Measurements from ENCODE around the gene LYST.
"Not testable (repeated sequence)": the region's sequence is repeated elsewhere in the genome, so short reads cannot be mapped to it uniquely, and the experiment has no call there.

The LYST gene

GRCh38 chr1:235657269-235657668 lies 209.4 kb downstream of the LYST start:
- peaks cover 0 to 3% of the 10 kb centered on the region in 2 donors for H3K27me3 ChIP-seq (ENCODE audit: control insufficient read depth in 1 of 2, insufficient read depth in 2 of 2, low read length in 2 of 2)
- peaks cover 0 to 4% of the 10 kb centered on the region in 2 donors for H3K4me1 ChIP-seq (ENCODE audit: control insufficient read depth in 1 of 2, insufficient read depth in 2 of 2, low read length in 2 of 2)
- H3K27ac ChIP-seq (ENCODE audit: low read depth, low read length): no peak overlapping the region
- no peak overlapping the region for H3K4me3 ChIP-seq (ENCODE audit: low read depth in 1 of 2, low read length in 2 of 2)
- H3K9ac ChIP-seq (ENCODE audit: low read depth in 1 of 2, low read length in 2 of 2): no peak overlapping the region
- peaks cover 0 to 6% of the 10 kb centered on the region in 2 donors for H3K36me3 ChIP-seq (ENCODE audit: control insufficient read depth in 1 of 2, insufficient read depth in 2 of 2, low read length in 2 of 2)
- H3K9me3 ChIP-seq (ENCODE audit: control insufficient read depth in 1 of 2, low read length in 2 of 2): no peaks in the 10 kb centered on the region

- Histone ChIP-seq H3K36me3 (ENCODE audit: control insufficient read depth in 1 of 2, insufficient read depth in 2 of 2, low read length in 2 of 2) (no peaks in the 10 kb centered on the region), H3K27ac (ENCODE audit: low read depth, low read length) (no peak overlapping the region), H3K9ac (ENCODE audit: low read depth in 1 of 2, low read length in 2 of 2) (no peak overlapping the region), H3K27me3 (ENCODE audit: control insufficient read depth in 1 of 2, insufficient read depth in 2 of 2, low read length in 2 of 2) (peaks cover 3 to 22% of the 10 kb centered on the region in 2 donors), H3K9me3 (ENCODE audit: control insufficient read depth in 1 of 2, low read length in 2 of 2) (no peaks in the 10 kb centered on the region), H3K4me3 (ENCODE audit: low read depth in 1 of 2, low read length in 2 of 2) (no peak overlapping the region), H3K4me1 (ENCODE audit: control insufficient read depth in 1 of 2, insufficient read depth in 2 of 2, low read length in 2 of 2) (peaks cover 12 to 22% of the 10 kb centered on the region in 2 donors)
Observed at GRCh38 chr1:235652364-235652763, 214.3 kb downstream of the LYST start.

GRCh38 chr1:235651170-235651806 lies 215.4 kb downstream of the LYST start:
- Histone ChIP-seq H3K27ac (ENCODE audit: low read depth, low read length) (no peak overlapping the region), H3K4me1 (ENCODE audit: control insufficient read depth in 1 of 2, insufficient read depth in 2 of 2, low read length in 2 of 2) (peaks cover 12 to 22% of the 10 kb centered on the region in 2 donors), H3K9me3 (ENCODE audit: control insufficient read depth in 1 of 2, low read length in 2 of 2) (no peaks in the 10 kb centered on the region), H3K9ac (ENCODE audit: low read depth in 1 of 2, low read length in 2 of 2) (no peak overlapping the region), H3K27me3 (ENCODE audit: control insufficient read depth in 1 of 2, insufficient read depth in 2 of 2, low read length in 2 of 2) (peaks cover 4 to 24% of the 10 kb centered on the region in 2 donors), H3K36me3 (ENCODE audit: control insufficient read depth in 1 of 2, insufficient read depth in 2 of 2, low read length in 2 of 2) (no peaks in the 10 kb centered on the region), H3K4me3 (ENCODE audit: low read depth in 1 of 2, low read length in 2 of 2) (peak overlapping the region in 1 of 2 donors; percentile 52)

DNA sequence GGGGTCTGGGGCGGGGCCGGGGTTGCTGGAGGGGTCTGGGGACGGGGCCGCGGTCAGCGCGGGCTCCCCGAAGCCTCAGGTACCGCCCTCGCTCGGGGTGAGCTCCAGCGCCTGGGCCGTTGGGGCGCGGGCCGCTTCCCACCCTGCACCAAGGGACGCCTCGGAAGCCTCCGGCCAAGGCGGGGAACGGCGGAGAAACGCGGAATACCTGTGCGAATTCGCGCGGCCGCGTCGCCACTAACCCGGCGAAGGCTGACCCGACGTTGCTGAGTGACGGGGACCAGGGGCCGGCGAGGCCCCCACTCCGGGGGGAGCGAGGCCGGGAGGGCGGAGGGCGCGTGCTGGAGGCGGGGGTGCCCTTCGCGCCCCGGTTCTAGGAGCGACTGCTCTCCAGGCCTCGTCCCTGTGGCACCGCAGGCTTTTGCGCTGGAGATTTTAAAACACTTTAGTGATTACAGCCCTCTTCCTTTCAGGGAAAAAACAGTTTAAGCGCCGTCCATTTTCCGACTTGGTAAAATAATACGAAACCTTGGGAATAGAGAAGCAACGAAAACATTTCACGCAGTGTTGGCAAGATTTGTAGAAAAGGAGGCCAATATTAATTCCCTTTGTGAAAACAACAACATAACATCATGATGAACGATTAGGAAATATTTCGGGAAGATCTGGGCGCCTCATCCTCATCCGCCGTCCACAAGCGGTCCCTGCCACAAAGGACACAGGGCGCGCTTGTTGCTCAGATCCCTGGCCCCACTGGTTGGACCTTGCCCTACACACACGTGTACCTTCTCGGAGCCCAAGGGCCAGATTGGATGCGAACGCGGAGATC lies 216.2 kb downstream of the LYST start:
- H3K9me3 ChIP-seq (ENCODE audit: control insufficient read depth in 1 of 2, low read length in 2 of 2): no peaks in the 10 kb centered on the region
- H3K27me3 ChIP-seq (ENCODE audit: control insufficient read depth in 1 of 2, insufficient read depth in 2 of 2, low read length in 2 of 2): peaks cover 5 to 26% of the 10 kb centered on the region in 2 donors
- no peaks in the 10 kb centered on the region for H3K36me3 ChIP-seq (ENCODE audit: control insufficient read depth in 1 of 2, insufficient read depth in 2 of 2, low read length in 2 of 2)
- peak overlapping the region; percentile 52 to 55 for H3K4me3 ChIP-seq (ENCODE audit: low read depth in 1 of 2, low read length in 2 of 2)
- H3K9ac ChIP-seq (ENCODE audit: low read depth in 1 of 2, low read length in 2 of 2): peak overlapping the region in 1 of 2 donors; percentile 0
- peaks cover 12 to 22% of the 10 kb centered on the region in 2 donors for H3K4me1 ChIP-seq (ENCODE audit: control insufficient read depth in 1 of 2, insufficient read depth in 2 of 2, low read length in 2 of 2)
- no peak overlapping the region for H3K27ac ChIP-seq (ENCODE audit: low read depth, low read length)

DNA sequence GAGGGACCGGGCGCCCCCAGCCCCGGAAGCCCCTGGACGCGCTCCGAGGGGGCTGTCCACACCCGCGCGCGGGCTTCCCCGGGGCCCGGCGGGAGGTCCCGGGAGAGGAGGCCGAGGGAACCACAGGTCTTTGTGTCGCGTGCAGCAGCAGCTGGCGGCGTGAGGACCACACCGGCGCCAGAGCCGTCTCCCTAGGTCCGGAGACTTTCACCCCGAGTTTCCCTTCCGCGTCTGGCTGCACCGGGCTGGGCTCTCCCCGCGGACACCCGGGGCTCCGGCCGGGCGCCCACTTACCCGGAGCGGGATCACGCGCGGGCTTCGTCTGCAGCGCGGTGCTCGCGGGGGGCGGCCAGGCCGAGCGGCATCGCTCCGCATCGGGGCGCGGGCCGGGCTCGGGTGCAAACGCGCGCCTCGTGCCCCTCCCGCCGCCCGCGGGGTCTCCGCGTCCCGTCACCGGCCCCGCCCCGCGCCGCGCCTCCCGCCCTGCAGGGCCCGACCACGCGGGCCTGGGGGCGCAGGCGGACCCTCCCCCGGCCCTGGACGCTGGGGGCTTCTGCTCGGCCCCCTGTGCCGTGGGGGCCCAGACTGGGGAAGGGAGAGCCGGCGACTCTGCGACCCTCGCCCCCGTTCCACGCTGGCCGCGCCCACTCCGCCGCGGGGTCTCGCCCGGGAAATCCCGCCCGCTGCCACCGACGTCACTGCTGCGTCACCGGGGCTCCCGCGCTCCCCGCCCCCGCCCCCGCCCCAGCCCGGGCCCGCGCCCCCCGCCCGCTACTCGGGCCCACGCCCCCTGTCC lies 217.1 kb downstream of the LYST start, which contains the start of gene GNG4:
Gene GNG4, minus strand, starts transcription at position 417 of the 796 bp plus-strand sequence. CDS start 65,946 bp downstream, outside the sequence.
- Histone ChIP-seq H3K9me3 (ENCODE audit: control insufficient read depth in 1 of 2, low read length in 2 of 2) (no peaks in the 10 kb centered on the region), H3K9ac (ENCODE audit: low read depth in 1 of 2, low read length in 2 of 2) (peak within 1 kb of the TSS in 1 of 2 donors; percentile 25), H3K4me1 (ENCODE audit: control insufficient read depth in 1 of 2, insufficient read depth in 2 of 2, low read length in 2 of 2) (peaks cover 12 to 22% of the 10 kb centered on the region in 2 donors), H3K36me3 (ENCODE audit: control insufficient read depth in 1 of 2, insufficient read depth in 2 of 2, low read length in 2 of 2) (no peaks in the 10 kb centered on the region), H3K27me3 (ENCODE audit: control insufficient read depth in 1 of 2, insufficient read depth in 2 of 2, low read length in 2 of 2) (peaks cover 5 to 26% of the 10 kb centered on the region in 2 donors), H3K27ac (ENCODE audit: low read depth, low read length) (no peak within 1 kb of the TSS), H3K4me3 (ENCODE audit: low read depth in 1 of 2, low read length in 2 of 2) (peak within 1 kb of the TSS; percentile 52 to 58)

DNA sequence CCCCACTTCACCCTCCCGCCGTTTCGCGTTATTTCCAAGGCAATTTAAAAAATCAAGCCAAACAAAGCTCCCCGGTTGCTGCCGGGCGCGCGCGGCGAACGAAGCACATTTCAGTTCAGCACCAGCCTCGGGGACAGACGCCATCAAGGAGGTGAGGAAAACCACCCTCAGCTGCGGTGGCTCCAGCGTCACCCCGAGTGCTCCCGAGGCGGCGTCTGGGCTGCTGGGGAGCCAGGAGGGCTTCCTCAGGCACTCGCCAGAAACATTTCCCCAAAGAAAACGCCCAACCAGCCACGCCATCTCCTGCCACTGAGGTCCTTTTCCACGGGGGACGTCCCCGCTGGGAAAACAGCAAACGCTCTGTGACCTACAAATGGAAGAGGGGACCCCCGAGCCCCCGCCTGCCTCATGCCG lies 217.7 kb downstream of the LYST start:
- Histone ChIP-seq H3K4me3 (ENCODE audit: low read depth in 1 of 2, low read length in 2 of 2) (peak overlapping the region; percentile 40 to 58), H3K9ac (ENCODE audit: low read depth in 1 of 2, low read length in 2 of 2) (peak overlapping the region in 1 of 2 donors; percentile 25), H3K27me3 (ENCODE audit: control insufficient read depth in 1 of 2, insufficient read depth in 2 of 2, low read length in 2 of 2) (peaks cover 5 to 26% of the 10 kb centered on the region in 2 donors), H3K9me3 (ENCODE audit: control insufficient read depth in 1 of 2, low read length in 2 of 2) (no peaks in the 10 kb centered on the region), H3K4me1 (ENCODE audit: control insufficient read depth in 1 of 2, insufficient read depth in 2 of 2, low read length in 2 of 2) (peaks cover 12 to 22% of the 10 kb centered on the region in 2 donors), H3K27ac (ENCODE audit: low read depth, low read length) (no peak overlapping the region), H3K36me3 (ENCODE audit: control insufficient read depth in 1 of 2, insufficient read depth in 2 of 2, low read length in 2 of 2) (no peaks in the 10 kb centered on the region)

- Histone ChIP-seq H3K36me3 (ENCODE audit: control insufficient read depth in 1 of 2, insufficient read depth in 2 of 2, low read length in 2 of 2) (no peaks in the 10 kb centered on the region), H3K9ac (ENCODE audit: low read depth in 1 of 2, low read length in 2 of 2) (no peak overlapping the region), H3K27me3 (ENCODE audit: control insufficient read depth in 1 of 2, insufficient read depth in 2 of 2, low read length in 2 of 2) (peaks cover 5 to 26% of the 10 kb centered on the region in 2 donors), H3K9me3 (ENCODE audit: control insufficient read depth in 1 of 2, low read length in 2 of 2) (no peaks in the 10 kb centered on the region), H3K27ac (ENCODE audit: low read depth, low read length) (no peak overlapping the region), H3K4me3 (ENCODE audit: low read depth in 1 of 2, low read length in 2 of 2) (peak overlapping the region; percentile 40 to 58), H3K4me1 (ENCODE audit: control insufficient read depth in 1 of 2, insufficient read depth in 2 of 2, low read length in 2 of 2) (peaks cover 12 to 22% of the 10 kb centered on the region in 2 donors)
Observed at GRCh38 chr1:235648407-235648907, 218.2 kb downstream of the LYST start.

GRCh38 chr1:235647537-235647936 lies 219.2 kb downstream of the LYST start:
- not testable (repeated sequence) for H3K36me3 ChIP-seq (ENCODE audit: control insufficient read depth in 1 of 2, insufficient read depth in 2 of 2, low read length in 2 of 2); H3K4me3 ChIP-seq (ENCODE audit: low read depth in 1 of 2, low read length in 2 of 2); H3K27ac ChIP-seq (ENCODE audit: low read depth, low read length); H3K9ac ChIP-seq (ENCODE audit: low read depth in 1 of 2, low read length in 2 of 2); H3K9me3 ChIP-seq (ENCODE audit: control insufficient read depth in 1 of 2, low read length in 2 of 2)
- peaks cover 12 to 28% of the 10 kb centered on the region in 2 donors for H3K4me1 ChIP-seq (ENCODE audit: control insufficient read depth in 1 of 2, insufficient read depth in 2 of 2, low read length in 2 of 2)
- peaks cover 5 to 23% of the 10 kb centered on the region in 2 donors for H3K27me3 ChIP-seq (ENCODE audit: control insufficient read depth in 1 of 2, insufficient read depth in 2 of 2, low read length in 2 of 2)

GRCh38 chr1:235646463-235646862 lies 220.2 kb downstream of the LYST start:
- no peak overlapping the region for H3K4me3 ChIP-seq (ENCODE audit: low read depth in 1 of 2, low read length in 2 of 2)
- no peaks in the 10 kb centered on the region for H3K9me3 ChIP-seq (ENCODE audit: control insufficient read depth in 1 of 2, low read length in 2 of 2)
- H3K36me3 ChIP-seq (ENCODE audit: control insufficient read depth in 1 of 2, insufficient read depth in 2 of 2, low read length in 2 of 2): no peaks in the 10 kb centered on the region
- H3K9ac ChIP-seq (ENCODE audit: low read depth in 1 of 2, low read length in 2 of 2): no peak overlapping the region
- peaks cover 5 to 21% of the 10 kb centered on the region in 2 donors for H3K27me3 ChIP-seq (ENCODE audit: control insufficient read depth in 1 of 2, insufficient read depth in 2 of 2, low read length in 2 of 2)
- H3K27ac ChIP-seq (ENCODE audit: low read depth, low read length): no peak overlapping the region
- peaks cover 12 to 28% of the 10 kb centered on the region in 2 donors for H3K4me1 ChIP-seq (ENCODE audit: control insufficient read depth in 1 of 2, insufficient read depth in 2 of 2, low read length in 2 of 2)
